Trophoblast cell (in vitro differentiated cells and primary cell): ENCODE results near the gene ZNF365.

Experiments
- DNase-seq, 2 donors: peaks; one replicate each; pipeline ENCODE4 v3.0.0-alpha.2; 2016
- H2AFZ ChIP-seq: 2 replicates; pipeline ENCODE4 v1.6.1; 2013; ENCODE audit warnings: low read length, moderate library complexity, mild to moderate bottlenecking; ENCODE audit not compliant: insufficient read depth, poor library complexity
- H2AK5ac ChIP-seq: 2 replicates; pipeline ENCODE4 v1.6.1; 2013; ENCODE audit warnings: mild to moderate bottlenecking, low read length
- H2BK120ac ChIP-seq: 2 replicates; pipeline ENCODE4 v1.6.1; 2013; ENCODE audit warnings: low read length, mild to moderate bottlenecking, moderate library complexity; ENCODE audit not compliant: insufficient read depth, poor library complexity
- H2BK12ac ChIP-seq: 2 replicates; pipeline ENCODE4 v1.6.1; 2013; ENCODE audit warnings: mild to moderate bottlenecking, low read length, moderate library complexity
- H2BK5ac ChIP-seq: 2 replicates; pipeline ENCODE4 v1.6.1; 2013; ENCODE audit warnings: low read length, low read depth, moderate library complexity, mild to moderate bottlenecking; ENCODE audit not compliant: poor library complexity
- H3K14ac ChIP-seq: 2 replicates; pipeline ENCODE4 v1.6.1; 2013; ENCODE audit warnings: mild to moderate bottlenecking, low read length
- H3K18ac ChIP-seq: 2 replicates; pipeline ENCODE4 v1.6.1; 2013; ENCODE audit warnings: mild to moderate bottlenecking, low read length
- H3K23ac ChIP-seq: 2 replicates; pipeline ENCODE4 v1.6.1; 2013; ENCODE audit warnings: low read length
- H3K27ac ChIP-seq: 2 replicates; pipeline ENCODE4 v1.5.1; 2013; ENCODE audit warnings: low read depth, mild to moderate bottlenecking, inconsistent platforms, low read length, moderate library complexity
- H3K27me3 ChIP-seq: 2 replicates; pipeline ENCODE4 v1.6.1; 2013; ENCODE audit warnings: inconsistent platforms, mild to moderate bottlenecking, low read length, moderate library complexity; ENCODE audit not compliant: insufficient read depth
- H3K36me3 ChIP-seq, 2 experiments: 1 replicate in 1 of 2; 2 replicates in 1 of 2; pipeline ENCODE4 v1.6.1; 2013; ENCODE audit warnings: low read length in 2 of 2, mild to moderate bottlenecking in 2 of 2, moderate library complexity in 1 of 2; ENCODE audit not compliant: insufficient read depth in 2 of 2, control insufficient read depth in 1 of 2
- H3K4ac ChIP-seq: 2 replicates; pipeline ENCODE4 v1.6.1; 2013; ENCODE audit warnings: low read depth, mild to moderate bottlenecking, low read length, moderate library complexity
- H3K4me1 ChIP-seq, 2 experiments: 1 replicate in 1 of 2; 2 replicates in 1 of 2; pipeline ENCODE4 v1.6.1; 2013; ENCODE audit warnings: low read length in 2 of 2, mild to moderate bottlenecking in 2 of 2, moderate library complexity in 1 of 2; ENCODE audit not compliant: insufficient read depth in 2 of 2, control insufficient read depth in 1 of 2
- H3K4me2 ChIP-seq: 2 replicates; pipeline ENCODE4 v1.6.1; 2013; ENCODE audit warnings: inconsistent platforms, mild to moderate bottlenecking, low read length, moderate library complexity
- H3K4me3 ChIP-seq: 2 replicates; pipeline ENCODE4 v1.5.1; 2013; ENCODE audit warnings: mild to moderate bottlenecking, low read depth, low read length, inconsistent platforms
- H3K79me1 ChIP-seq: one replicate; pipeline ENCODE4 v1.6.1; 2013; ENCODE audit warnings: low read length
- H3K79me2 ChIP-seq: 2 replicates; pipeline ENCODE4 v1.6.1; 2013; ENCODE audit warnings: low read length, mild to moderate bottlenecking; ENCODE audit not compliant: control insufficient read depth, insufficient read depth, poor library complexity
- H3K9ac ChIP-seq: 2 replicates; pipeline ENCODE4 v1.6.1; 2013; ENCODE audit warnings: mild to moderate bottlenecking, low read length
- H3K9me3 ChIP-seq: 2 replicates; pipeline ENCODE4 v1.6.1; 2013; ENCODE audit warnings: low read depth, mild to moderate bottlenecking, control low read depth, inconsistent platforms, low read length; ENCODE audit not compliant: insufficient read depth
- H4K12ac ChIP-seq: 2 replicates; pipeline ENCODE4 v1.6.1; 2013; ENCODE audit warnings: low read depth, mild to moderate bottlenecking, low read length, moderate library complexity
- H4K8ac ChIP-seq: 2 replicates; pipeline ENCODE4 v1.6.1; 2013; ENCODE audit warnings: low read depth, mild to moderate bottlenecking, low read length, moderate library complexity
- H4K91ac ChIP-seq: one replicate; pipeline ENCODE4 v1.6.1; 2013; ENCODE audit warnings: low read depth, mild to moderate bottlenecking, low read length, moderate library complexity
- WGBS: extraction: QIAGEN DNeasy Blood & Tissue Kit; methylation state at CpG from one replicate; pipeline ENCODE4 v1.1.7; 2013; ENCODE audit warnings: missing lambda C conversion rate; ENCODE audit not compliant: insufficient read length, insufficient coverage; ENCODE audit errors: extremely low coverage; 5-methylcytosine and 5-hydroxymethylcytosine counted together

ZNF365 gene

GRCh38 chr10:62336404-62336803 lies 37.8 kb upstream of the ZNF365 start:
- Histone ChIP-seq H2BK5ac (no peak overlapping the region), H3K9ac (no peak overlapping the region), H4K8ac (no peak overlapping the region), H3K4me1 (no peaks in the 10 kb centered on the region), H3K79me2 (no peaks in the 10 kb centered on the region), H3K27ac (no peak overlapping the region), H2BK120ac (no peak overlapping the region), H3K14ac (no peak overlapping the region), H3K27me3 (no peaks in the 10 kb centered on the region), H4K91ac (no peak overlapping the region), H2BK12ac (no peak overlapping the region), H3K36me3 (no peaks in the 10 kb centered on the region), H3K23ac (no peak overlapping the region), H2AK5ac (no peak overlapping the region), H2AFZ (no peak overlapping the region), H3K4ac (no peak overlapping the region), H3K9me3 (no peaks in the 10 kb centered on the region), H3K18ac (no peak overlapping the region), H4K12ac (no peak overlapping the region), H3K4me3 (no peak overlapping the region), H3K4me2 (no peak overlapping the region), H3K79me1 (no peaks in the 10 kb centered on the region)
- no CpG with 5 or more reads among the region's 1 CpG for WGBS
- no peak for DNase-seq

- H3K9me3 ChIP-seq, result peaks cover 6% of the 10 kb centered on the region
- H4K91ac ChIP-seq, result no peak overlapping the region
- H2AFZ ChIP-seq, result no peak overlapping the region
- no peak overlapping the region for H3K4me3 ChIP-seq
- H4K8ac ChIP-seq, result no peak overlapping the region
- no peak for DNase-seq
- H3K79me2 ChIP-seq, result no peaks in the 10 kb centered on the region
- no peak overlapping the region for H2BK12ac ChIP-seq
- H3K9ac ChIP-seq, result no peak overlapping the region
- no peak overlapping the region for H3K14ac ChIP-seq
- no peak overlapping the region for H3K4ac ChIP-seq
- H3K79me1 ChIP-seq, result no peaks in the 10 kb centered on the region
- no peaks in the 10 kb centered on the region for H3K36me3 ChIP-seq
- no peak overlapping the region for H2BK120ac ChIP-seq
- no peak overlapping the region for H3K18ac ChIP-seq
- no peaks in the 10 kb centered on the region for H3K4me1 ChIP-seq
- no peak overlapping the region for H4K12ac ChIP-seq
- H3K27me3 ChIP-seq, result no peaks in the 10 kb centered on the region
- H2AK5ac ChIP-seq, result no peak overlapping the region
- no peak overlapping the region for H3K27ac ChIP-seq
- H3K23ac ChIP-seq, result no peak overlapping the region
- no peak overlapping the region for H3K4me2 ChIP-seq
- no peak overlapping the region for H2BK5ac ChIP-seq
Measured at GRCh38 chr10:62341419-62341818, 32.8 kb upstream of the ZNF365 start.

GRCh38 chr10:62343000-62343399 lies 31.2 kb upstream of the ZNF365 start:
- Histone ChIP-seq H3K4me1 (no peaks in the 10 kb centered on the region), H3K9me3 (peaks cover 6% of the 10 kb centered on the region), H2AFZ (no peak overlapping the region), H2BK5ac (no peak overlapping the region), H3K36me3 (no peaks in the 10 kb centered on the region), H3K14ac (no peak overlapping the region), H4K91ac (no peak overlapping the region), H3K4me2 (no peak overlapping the region), H3K23ac (no peak overlapping the region), H3K27me3 (no peaks in the 10 kb centered on the region), H3K27ac (no peak overlapping the region), H3K9ac (no peak overlapping the region), H3K4me3 (no peak overlapping the region), H3K79me1 (no peaks in the 10 kb centered on the region), H3K4ac (no peak overlapping the region), H2BK12ac (no peak overlapping the region), H3K18ac (no peak overlapping the region), H4K12ac (no peak overlapping the region), H2AK5ac (no peak overlapping the region), H4K8ac (no peak overlapping the region), H3K79me2 (no peaks in the 10 kb centered on the region), H2BK120ac (no peak overlapping the region)
- WGBS, result no CpG with 5 or more reads among the region's 1 CpG
- no peak for DNase-seq

DNA sequence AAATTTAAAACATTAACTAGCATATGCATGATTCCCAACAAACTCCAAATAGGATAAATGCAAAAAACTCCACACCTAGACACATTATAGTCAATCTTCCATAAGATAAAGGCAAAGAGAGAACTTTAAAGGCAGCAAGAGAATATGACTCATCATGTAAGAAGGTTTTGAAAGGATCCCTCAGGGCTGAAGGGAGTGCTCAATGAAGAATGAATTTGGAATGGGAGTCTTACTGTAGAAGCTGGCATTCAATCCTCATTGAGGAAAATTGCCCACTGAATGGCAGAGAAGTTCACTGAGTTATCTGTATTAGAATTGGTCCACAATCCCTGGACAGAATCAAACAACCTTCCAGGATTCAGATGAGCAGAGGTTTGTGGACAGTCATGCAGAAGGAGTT lies 26.1 kb upstream of the ZNF365 start:
- DNase-seq, result peak; percentile 5 to 48
- Histone ChIP-seq H3K79me1 (no peaks in the 10 kb centered on the region), H3K27me3 (no peaks in the 10 kb centered on the region), H3K4me1 (no peaks in the 10 kb centered on the region), H3K36me3 (no peaks in the 10 kb centered on the region), H3K27ac (no peak overlapping the region), H2BK5ac (no peak overlapping the region), H3K23ac (no peak overlapping the region), H3K4me2 (no peak overlapping the region), H3K9ac (no peak overlapping the region), H4K12ac (no peak overlapping the region), H2AFZ (no peak overlapping the region), H3K79me2 (no peaks in the 10 kb centered on the region), H2BK12ac (no peak overlapping the region), H3K9me3 (peaks cover 6% of the 10 kb centered on the region), H3K4me3 (no peak overlapping the region), H4K8ac (no peak overlapping the region), H3K4ac (no peak overlapping the region), H3K18ac (no peak overlapping the region), H4K91ac (no peak overlapping the region), H3K14ac (no peak overlapping the region), H2BK120ac (no peak overlapping the region), H2AK5ac (no peak overlapping the region)
